NCI-H2081 (cell line): ENCODE results near the gene IL1R1.
"Not testable (repeated sequence)": the region's sequence is repeated elsewhere in the genome, so short reads cannot be mapped to it uniquely, and the experiment has no call there.

Source experiments
- DNase-seq, 2 experiments: peaks; one replicate each; lab custom pipeline; 2025; lab: John Stamatoyannopoulos, UW

Gene IL1R1

DNA sequence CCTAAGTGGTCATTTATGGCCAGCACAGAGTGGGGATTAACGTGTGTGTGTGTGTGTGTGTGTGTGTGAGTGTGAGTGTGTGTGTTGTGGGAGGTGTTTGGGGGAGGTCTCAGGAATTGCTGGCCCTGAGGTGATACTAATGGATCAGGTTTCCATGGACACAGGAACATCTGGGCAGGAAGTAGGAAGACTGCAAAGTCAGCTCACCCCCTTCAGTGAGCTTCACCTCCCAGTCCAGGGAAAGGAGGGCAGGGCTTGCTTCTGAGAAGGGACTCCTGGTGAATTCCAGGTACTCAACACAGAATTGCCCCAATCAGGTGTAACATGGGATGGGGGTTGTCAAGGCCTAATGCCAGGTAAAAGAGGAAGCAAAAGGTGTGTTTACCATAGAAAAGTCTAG, 30.3 kb upstream of the IL1R1 start:
- DNase-seq, result no peak

GRCh38 chr2:102112692-102113665, 29.6 kb upstream of the IL1R1 start:
- no peak for DNase-seq

DNA sequence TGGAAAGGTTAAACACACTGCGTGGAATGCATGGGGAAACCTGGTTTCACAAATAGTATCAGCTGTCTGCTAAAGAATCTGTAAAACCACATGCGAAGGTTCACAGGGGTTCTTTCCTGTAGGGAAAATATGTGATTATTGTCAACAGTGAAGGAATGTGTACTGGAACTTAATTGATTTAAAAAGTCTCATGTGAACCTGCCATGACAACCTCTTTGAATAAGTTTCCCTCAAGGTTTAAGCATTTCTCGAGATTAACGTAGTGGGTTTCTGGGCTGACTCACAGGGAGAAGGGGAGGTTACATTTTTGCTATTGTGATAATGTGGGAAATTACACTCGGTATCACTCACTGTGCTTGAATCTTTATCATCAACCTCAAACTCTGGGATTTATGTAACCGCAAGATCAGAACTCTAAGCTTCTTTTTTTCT, 28.2 kb upstream of the IL1R1 start:
- DNase-seq, result no peak

DNA sequence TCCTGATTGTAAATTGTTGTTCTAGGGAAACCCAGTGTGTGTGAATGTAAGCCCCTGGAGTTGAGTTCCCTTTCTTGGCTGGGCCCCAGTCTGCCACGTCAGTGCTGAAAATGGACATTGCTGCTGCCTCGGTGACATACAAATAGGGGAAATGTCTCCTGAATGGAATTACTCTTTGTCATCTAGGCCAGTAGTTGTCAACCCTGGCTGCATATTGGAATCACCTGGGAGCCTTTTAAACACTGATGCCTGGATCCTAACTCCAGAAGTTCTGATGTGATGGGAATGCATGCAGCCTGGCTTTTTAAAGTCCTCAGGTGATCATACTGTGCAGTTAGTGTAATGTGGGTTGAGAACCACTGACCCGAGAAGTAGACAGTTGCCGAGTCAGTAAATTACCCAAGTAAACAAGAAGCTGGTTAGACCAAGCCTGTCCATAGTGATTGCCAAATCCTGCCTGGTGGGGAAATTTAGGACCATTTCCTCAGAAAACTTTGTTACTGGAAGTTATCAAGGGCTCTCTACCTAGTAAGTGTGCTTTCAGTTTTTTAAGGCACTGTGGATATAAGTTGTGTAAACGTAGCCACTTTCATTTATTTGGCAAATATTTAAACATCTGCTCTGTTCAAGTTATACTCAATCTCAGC, 27.6 kb upstream of the IL1R1 start:
- no peak for DNase-seq

DNA sequence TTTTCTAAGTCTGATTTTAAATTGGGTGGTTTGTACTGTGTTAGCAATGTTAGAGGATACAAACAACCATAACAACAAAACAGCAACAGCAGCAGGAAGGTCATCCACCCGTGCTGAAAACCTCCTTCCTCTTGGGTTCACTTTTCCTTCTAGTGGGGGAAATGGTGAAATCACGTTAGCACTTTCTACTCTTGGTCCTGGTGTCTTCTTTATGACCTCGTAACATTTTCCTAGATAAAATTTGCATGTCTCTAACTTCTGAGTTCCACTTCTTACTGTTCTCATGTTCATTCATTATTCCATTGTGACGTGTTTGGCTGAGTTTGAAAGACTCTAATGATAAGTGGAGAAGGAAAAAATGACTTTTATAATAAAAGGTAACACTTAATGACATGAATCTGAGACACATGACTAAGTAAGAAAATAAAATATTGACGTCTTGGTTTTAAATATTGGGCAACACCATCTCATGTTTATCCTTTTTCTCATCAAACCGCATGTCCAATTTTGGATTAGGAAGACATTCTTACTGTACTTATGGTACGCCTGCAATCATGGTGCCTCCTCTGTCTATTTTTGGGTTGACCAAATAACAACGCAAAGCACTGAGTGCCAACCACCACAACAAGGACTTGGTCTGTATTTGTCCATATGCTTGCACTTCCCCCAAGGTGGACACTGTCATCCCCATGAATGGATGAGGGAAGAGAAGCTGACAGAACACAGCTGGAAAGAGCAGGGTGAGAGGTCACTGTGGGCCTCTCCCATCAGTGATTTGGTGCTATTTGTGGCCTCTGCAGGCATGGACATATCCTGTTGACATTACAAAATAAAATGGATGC, 25.7 kb upstream of the IL1R1 start:
- no peak for DNase-seq

GRCh38 chr2:102117472-102117858, 25.1 kb upstream of the IL1R1 start:
- no peak for DNase-seq

- no peak for DNase-seq
These were observed 23.3 kb upstream of the IL1R1 start for GRCh38 chr2:102119255-102119654.

DNA sequence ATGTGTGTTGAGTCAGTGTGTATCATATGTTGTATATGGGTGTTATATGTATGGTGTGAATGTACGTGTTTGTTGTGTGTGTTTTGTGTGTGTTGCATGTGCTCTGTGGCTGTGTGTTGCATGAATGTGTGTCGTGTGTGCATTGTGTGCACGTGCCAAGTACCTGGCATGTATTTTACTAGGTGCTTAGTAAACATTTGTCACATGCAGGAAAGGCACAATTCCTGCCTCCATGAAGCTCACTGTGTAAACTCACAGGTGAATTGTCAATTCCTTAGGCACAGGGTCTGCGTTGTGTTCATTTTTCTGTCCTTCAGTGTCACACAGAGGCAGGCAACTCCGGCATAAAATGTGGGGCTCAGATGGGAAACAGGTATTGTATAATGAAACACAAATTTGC, 22.3 kb upstream of the IL1R1 start:
- no peak for DNase-seq

GRCh38 chr2:102120701-102121159, 21.8 kb upstream of the IL1R1 start:
- peak; percentile 6 to 74 for DNase-seq

DNA sequence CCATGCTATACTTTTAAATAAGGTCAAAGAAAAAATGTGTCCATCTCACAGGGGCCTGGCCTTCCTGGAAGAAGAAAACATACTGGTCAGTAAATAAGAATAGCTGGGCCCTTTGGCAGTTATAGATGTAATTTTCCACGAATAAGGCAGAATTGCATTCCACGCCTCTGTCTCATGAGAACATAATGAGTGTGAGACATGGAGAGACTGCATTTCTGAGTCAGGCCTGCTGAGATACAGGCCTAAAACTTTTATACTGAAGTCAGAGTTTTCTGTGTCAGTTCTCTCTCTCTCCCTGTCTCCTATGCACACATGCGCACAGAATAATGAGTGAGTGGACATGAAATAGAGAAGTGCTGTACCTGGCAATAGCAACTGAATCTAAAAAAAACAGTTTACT, 20.4 kb upstream of the IL1R1 start:
- DNase-seq, result no peak

DNA sequence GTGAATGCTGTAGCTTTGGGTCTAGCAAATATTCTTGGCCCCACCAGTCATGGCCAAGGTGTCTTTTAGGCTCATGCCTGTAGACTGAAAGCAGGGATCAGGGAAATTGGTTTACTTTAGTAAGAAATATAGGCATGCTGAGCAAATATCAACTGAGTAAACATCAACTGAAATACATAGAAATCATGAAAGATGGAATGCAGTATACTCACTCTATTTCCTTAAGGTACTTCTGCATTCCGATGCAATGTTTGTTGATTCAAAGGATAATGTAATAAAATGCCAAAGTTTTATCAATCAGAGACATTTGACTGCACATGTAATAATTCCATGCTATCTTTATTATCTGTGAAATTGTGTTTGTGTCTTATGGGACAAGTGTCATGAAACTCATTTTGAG, 19.6 kb upstream of the IL1R1 start:
- no peak for DNase-seq

DNA sequence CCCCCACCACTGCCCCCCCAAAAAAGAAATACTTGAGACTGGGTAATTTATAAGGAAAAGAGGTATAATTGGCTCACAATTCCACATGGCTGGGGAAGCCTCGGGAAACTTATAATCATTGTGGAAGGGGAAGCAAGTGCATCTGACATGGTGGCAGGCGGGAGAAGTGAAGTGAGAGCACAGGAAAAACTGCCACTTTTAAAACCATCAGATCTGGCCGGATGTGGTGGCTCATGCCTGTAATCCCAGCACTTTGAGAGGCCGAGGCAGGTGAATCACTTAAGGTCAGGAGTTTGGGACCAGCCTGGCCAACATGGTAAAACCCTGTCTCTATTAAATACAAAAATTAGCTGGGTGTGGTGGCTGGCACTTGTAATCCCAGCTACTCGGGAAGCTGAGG, 18.1 kb upstream of the IL1R1 start:
- DNase-seq, result not testable (repeated sequence)

- DNase-seq, result no peak
These were observed 16.4 kb upstream of the IL1R1 start for GRCh38 chr2:102126169-102126568.

- DNase-seq, result no peak
These were observed 15.9 kb upstream of the IL1R1 start for GRCh38 chr2:102126660-102127059.

DNA sequence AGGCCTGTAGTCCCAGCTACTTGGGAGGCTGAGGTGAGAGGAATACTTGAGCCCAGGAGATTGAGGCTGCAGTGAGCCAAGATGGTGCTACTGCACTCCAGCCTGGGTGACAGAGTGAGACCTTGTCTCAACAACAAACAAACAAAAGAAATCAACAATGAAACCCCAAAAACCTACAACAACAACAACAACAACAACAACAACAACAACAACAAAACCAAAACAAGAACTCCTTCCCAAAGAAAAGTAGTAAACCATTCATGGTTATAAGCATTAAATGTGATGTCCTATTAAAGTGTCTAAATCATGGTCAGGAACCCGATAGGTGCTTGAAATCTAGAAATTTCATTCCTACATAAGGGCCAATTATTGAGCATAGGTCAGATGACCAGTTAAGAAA, 13.5 kb upstream of the IL1R1 start:
- DNase-seq, result no peak

- no peak for DNase-seq
These were observed 12.4 kb upstream of the IL1R1 start for GRCh38 chr2:102129951-102130646.

DNA sequence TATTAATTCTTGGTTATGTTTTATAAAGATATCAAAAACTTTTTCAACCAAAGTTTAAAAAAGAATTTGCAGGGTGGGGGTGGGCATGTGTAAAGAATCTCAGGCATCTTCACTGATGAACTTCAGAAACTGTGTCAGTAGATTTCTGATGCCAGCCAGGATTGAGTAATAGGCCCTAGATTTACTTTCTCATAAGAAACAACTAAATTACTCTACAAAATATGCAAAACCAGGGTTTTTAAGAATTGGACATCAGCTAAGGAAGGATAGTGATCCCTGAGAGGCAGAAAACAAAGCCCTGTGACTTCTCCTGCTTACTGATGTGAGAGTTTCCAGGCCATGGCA, 11.9 kb upstream of the IL1R1 start:
- no peak for DNase-seq

DNA sequence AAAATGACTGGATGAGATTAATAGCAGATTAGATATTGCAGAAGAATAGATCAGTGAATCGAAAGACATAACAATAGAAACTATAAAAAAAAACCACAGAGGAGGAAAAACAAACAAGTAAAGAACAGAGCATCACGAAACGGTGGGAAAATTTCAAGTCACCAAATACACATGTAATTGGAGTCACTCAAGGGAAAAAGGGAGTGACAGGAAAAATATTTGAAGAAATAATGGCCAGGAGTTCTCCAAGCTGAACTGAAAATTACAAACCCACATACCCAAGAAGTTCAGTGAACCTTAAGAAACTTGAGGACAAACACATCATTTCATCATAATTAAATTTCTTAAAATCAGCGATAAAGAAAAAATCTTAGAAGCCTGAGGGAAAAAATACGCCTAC, 11.0 kb upstream of the IL1R1 start:
- DNase-seq, result no peak

- DNase-seq, result no peak
These were observed 5.4 kb upstream of the IL1R1 start for GRCh38 chr2:102137138-102137537.

DNA sequence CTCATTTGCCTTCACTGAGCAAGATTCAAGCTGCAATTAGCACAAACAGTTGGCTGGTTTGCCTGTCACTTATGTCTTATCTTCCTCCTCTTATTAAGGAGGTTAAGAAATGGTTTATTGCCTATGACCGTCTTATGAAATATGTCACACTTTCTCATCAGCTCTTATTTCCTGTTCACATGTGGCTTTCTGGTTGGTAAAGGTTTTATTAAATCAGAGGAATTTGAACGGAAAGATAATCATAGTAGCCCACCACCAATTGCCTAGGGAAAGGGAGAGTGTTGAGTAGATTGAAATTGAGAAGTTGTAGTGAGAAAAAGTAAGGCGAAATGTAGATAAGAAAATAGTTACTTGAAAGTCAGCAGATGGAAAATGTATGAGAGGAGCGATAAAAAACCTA, 4.2 kb upstream of the IL1R1 start:
- no peak for DNase-seq

GRCh38 chr2:102139851-102140250, 2.7 kb upstream of the IL1R1 start:
- no peak for DNase-seq

DNA sequence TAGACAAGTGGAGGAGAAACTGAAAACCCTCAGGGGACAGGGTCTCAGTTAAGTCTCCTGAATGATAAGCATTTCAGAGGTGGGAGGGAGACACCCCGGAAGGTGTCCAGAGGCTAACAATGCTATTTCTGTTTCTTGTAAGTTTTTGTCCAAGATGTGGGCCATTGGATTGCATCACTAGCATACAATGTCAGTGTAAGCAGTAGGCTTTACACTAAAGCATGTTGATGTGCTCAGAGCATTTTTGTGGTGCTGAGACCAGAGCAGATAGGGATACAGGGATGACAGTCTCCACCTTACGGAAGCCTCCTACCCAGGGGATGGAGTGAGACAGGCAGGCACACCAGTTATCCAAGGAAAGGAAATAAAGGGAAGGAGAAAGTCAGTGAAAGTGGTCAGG, 2.2 kb upstream of the IL1R1 start:
- DNase-seq, result no peak
